ENCODE data around the gene RAB30. TPM values are rescaled to one million over a fixed set of nuclear protein-coding genes. Genes with fewer than 3 reads are reported as not detected.
A peak's percentile ranks its signal among the peaks of the same experiment; 100 is the strongest.

The RAB30 gene
- polyA plus RNA-seq, 3 donors, result 0.11 to 0.67 (median 0.54) TPM

DNA sequence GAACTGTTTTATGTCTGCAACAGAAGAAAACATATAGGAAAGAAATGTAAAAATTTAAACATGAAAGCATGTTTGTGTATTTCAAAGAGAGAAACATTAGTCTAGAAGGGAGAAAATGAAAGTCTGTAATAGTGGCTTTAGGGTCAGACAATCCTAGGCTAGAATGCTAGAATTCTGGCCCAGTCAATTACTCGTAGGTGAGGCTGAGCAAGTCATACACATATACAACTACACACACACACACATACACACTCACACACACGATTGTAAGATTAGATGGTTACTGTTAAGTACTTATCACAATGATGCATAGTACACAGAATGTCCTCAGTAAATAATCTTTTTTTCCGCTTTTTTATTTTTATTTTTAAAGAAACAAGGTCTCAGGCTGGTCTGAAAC is 47.5 kb upstream of the RAB30 start:
- no peak overlapping the region for H3K4me3 ChIP-seq (replicated peaks in 1 of 3; ENCODE audit: low read depth in 2 of 3, low read length in 3 of 3)
- TF ChIP-seq CTCF (IDR thresholded peaks at IDR 0.05), result no peak
- H3K4me2 ChIP-seq (replicated peaks; ENCODE audit: extremely low read depth, low read length, poor library complexity, severe bottlenecking), result no peak overlapping the region
- H3K4me3 Mint-ChIP-seq, result no peak overlapping the region
- H3K27me3 ChIP-seq (ENCODE audit: control insufficient read depth in 2 of 2, insufficient read depth in 2 of 2, low read length in 2 of 2), result no peaks in the 10 kb centered on the region
- peaks cover 6% of the 10 kb centered on the region for H3K79me2 ChIP-seq (ENCODE audit: insufficient read depth, low read length)
- no peaks in the 10 kb centered on the region for H3K9me3 Mint-ChIP-seq
- H4K20me1 ChIP-seq (ENCODE audit: insufficient read depth, low read length), result no peaks in the 10 kb centered on the region
- H3K36me3 ChIP-seq (replicated peaks in 1 of 2; ENCODE audit: control insufficient read depth in 1 of 2, insufficient read depth in 2 of 2, low read length in 2 of 2), result no peaks in the 10 kb centered on the region
- peaks cover 47% of the 10 kb centered on the region for H3K4me1 Mint-ChIP-seq
- H3K27ac ChIP-seq (ENCODE audit: low read depth in 1 of 2, low read length in 2 of 2), result no peak overlapping the region
- no CpG with 5 or more reads among the region's 3 CpGs for WGBS (ENCODE audit: insufficient coverage)
- no peak overlapping the region for H3K9ac ChIP-seq (ENCODE audit: insufficient read depth, low read length, poor library complexity, severe bottlenecking)
- peaks cover 1 to 3% (median 1%) of the 10 kb centered on the region in 3 donors for H3K27me3 Mint-ChIP-seq (ENCODE audit: low read depth in 3 of 3)
- peaks cover 0 to 2% of the 10 kb centered on the region in 2 donors for H3K36me3 Mint-ChIP-seq
- no peak overlapping the region for H3K27ac Mint-ChIP-seq
- peaks cover 22 to 27% of the 10 kb centered on the region in 2 donors for H3K4me1 ChIP-seq (ENCODE audit: control insufficient read depth in 1 of 2, insufficient read depth in 2 of 2, low read length in 2 of 2)
- no peak for DNase-seq
- H3K9me3 ChIP-seq (replicated peaks in 1 of 2; ENCODE audit: control insufficient read depth in 1 of 2, insufficient read depth in 1 of 2, low read length in 2 of 2), result no peaks in the 10 kb centered on the region
- intact Hi-C loops (cut with micrococcal nuclease), result no loop called here
- peak overlapping the region; percentile 65 for H2AFZ ChIP-seq (ENCODE audit: insufficient read depth, low read depth, low read length, poor library complexity, severe bottlenecking)

GRCh38 chr11:83118814-83119213 is 47.1 kb upstream of the RAB30 start:
- peaks cover 22 to 27% of the 10 kb centered on the region in 2 donors for H3K4me1 ChIP-seq (ENCODE audit: control insufficient read depth in 1 of 2, insufficient read depth in 2 of 2, low read length in 2 of 2)
- no peaks in the 10 kb centered on the region for H3K27me3 ChIP-seq (ENCODE audit: control insufficient read depth in 2 of 2, insufficient read depth in 2 of 2, low read length in 2 of 2)
- H3K27ac ChIP-seq (ENCODE audit: low read depth in 1 of 2, low read length in 2 of 2), result no peak overlapping the region
- no peaks in the 10 kb centered on the region for H4K20me1 ChIP-seq (ENCODE audit: insufficient read depth, low read length)
- no peak overlapping the region for H3K9ac ChIP-seq (ENCODE audit: insufficient read depth, low read length, poor library complexity, severe bottlenecking)
- no peak for TF ChIP-seq CTCF (IDR thresholded peaks at IDR 0.05)
- no peaks in the 10 kb centered on the region for H3K9me3 ChIP-seq (replicated peaks in 1 of 2; ENCODE audit: control insufficient read depth in 1 of 2, insufficient read depth in 1 of 2, low read length in 2 of 2)
- intact Hi-C loops (cut with micrococcal nuclease), result no loop called here
- H3K4me1 Mint-ChIP-seq, result peaks cover 47% of the 10 kb centered on the region
- peaks cover 1% of the 10 kb centered on the region in 3 donors for H3K27me3 Mint-ChIP-seq (ENCODE audit: low read depth in 3 of 3)
- peaks cover 0 to 2% of the 10 kb centered on the region in 2 donors for H3K36me3 Mint-ChIP-seq
- no peak overlapping the region for H3K4me3 ChIP-seq (replicated peaks in 1 of 3; ENCODE audit: low read depth in 2 of 3, low read length in 3 of 3)
- no peak overlapping the region for H3K4me2 ChIP-seq (replicated peaks; ENCODE audit: extremely low read depth, low read length, poor library complexity, severe bottlenecking)
- peak overlapping the region; percentile 65 for H2AFZ ChIP-seq (ENCODE audit: insufficient read depth, low read depth, low read length, poor library complexity, severe bottlenecking)
- H3K79me2 ChIP-seq (ENCODE audit: insufficient read depth, low read length), result peaks cover 6% of the 10 kb centered on the region
- H3K36me3 ChIP-seq (replicated peaks in 1 of 2; ENCODE audit: control insufficient read depth in 1 of 2, insufficient read depth in 2 of 2, low read length in 2 of 2), result no peaks in the 10 kb centered on the region
- DNase-seq, result no peak
- H3K4me3 Mint-ChIP-seq, result no peak overlapping the region
- H3K27ac Mint-ChIP-seq, result peak overlapping the region in 1 of 7 donors; percentile 32
- no peaks in the 10 kb centered on the region for H3K9me3 Mint-ChIP-seq

All from CD14-positive monocyte (primary cell).